GM18505 (cell line): ENCODE results near the gene MEGF6.
"Not testable (repeated sequence)": the region's sequence is repeated elsewhere in the genome, so short reads cannot be mapped to it uniquely, and the experiment has no call there.

Experiments used
- ATAC-seq: cut with Tn5 transposase; IDR thresholded peaks from one replicate; pipeline ENCODE4 v1.9.1; 2021; ENCODE audit not compliant: unreplicated experiment
- POLR2A ChIP-seq: IDR thresholded peaks from 4 replicates; pipeline ENCODE4 v1.6.1; 2011; ENCODE audit warnings: borderline replicate concordance; ENCODE audit not compliant: insufficient read depth, insufficient read length; ENCODE audit errors: extremely low read depth

MEGF6 gene

DNA sequence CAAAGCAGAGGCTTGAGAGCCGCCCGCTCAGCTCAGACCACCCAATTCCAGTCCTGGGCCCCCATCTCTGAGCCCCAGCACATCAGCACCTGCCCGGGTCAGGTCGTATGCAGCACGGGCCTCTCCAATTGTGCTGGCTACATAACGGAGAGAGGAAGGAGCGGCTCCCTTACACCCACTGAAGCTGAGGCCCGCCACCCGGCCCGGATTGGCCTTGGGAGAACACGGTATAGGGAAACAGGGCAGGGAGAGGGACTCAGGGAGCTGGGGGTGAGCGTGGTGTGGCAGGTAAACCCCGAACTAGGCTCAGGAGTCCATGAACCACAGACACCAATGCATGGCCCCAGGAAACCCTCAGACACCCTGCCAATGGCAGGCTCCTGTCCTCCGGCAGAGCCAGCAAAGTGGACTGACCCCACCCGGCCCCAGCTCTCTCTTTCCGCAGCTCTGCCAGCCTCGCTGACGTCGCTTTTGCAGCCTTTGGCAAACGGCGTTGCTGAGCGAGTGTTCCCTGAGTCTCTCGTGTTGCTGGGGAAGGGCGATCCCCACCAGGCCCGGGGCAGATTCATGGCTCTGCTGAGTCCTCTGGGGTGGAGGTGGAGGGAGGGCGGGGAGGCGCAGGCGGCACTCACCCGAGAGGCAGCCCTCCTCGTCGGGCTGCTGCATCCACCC lies 16.5 kb downstream of the MEGF6 start:
- no peak for TF ChIP-seq POLR2A
- ATAC-seq = no peak

DNA sequence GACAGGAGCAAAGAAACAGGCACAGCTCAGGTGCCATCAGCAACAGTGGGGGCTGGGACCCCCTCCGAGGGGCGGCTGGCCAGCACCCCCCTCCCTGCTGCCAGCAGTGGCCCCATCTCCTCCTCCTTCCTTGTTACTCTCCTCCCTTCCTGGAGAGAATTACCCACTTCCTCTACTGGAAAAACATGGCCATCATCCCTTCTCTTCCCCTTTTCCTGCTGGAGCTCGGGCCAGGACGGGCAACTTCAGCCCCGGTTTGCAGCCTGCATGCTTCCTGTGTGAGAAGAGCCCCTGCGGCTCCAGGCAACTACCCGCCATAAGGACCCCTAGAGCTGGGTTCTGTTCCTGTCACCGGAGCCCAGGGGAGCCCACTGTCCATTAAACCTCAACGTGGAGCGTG lies 17.6 kb downstream of the MEGF6 start:
- ATAC-seq = no peak
- TF ChIP-seq POLR2A = no peak

DNA sequence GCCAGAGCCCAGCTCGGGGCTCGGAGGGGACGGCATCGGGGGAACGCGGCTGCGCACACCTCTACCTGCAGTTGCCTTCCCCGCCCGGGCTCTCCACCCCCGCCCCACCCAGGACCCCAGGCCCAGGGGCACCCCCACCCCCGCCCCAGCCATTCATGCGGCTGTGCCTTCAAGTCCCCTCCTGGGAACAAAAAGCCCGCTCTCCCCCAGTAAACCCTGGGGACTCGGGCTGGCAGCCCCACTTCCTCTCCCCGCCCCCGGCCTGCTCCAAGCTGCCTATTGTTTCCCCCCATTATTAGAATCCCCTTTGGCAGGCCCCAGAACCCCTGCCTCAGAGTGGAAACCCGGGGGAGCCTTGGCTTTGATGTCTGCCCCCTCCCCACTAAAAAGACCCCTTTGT lies 18.0 kb downstream of the MEGF6 start:
- no peak for TF ChIP-seq POLR2A
- no peak for ATAC-seq

DNA sequence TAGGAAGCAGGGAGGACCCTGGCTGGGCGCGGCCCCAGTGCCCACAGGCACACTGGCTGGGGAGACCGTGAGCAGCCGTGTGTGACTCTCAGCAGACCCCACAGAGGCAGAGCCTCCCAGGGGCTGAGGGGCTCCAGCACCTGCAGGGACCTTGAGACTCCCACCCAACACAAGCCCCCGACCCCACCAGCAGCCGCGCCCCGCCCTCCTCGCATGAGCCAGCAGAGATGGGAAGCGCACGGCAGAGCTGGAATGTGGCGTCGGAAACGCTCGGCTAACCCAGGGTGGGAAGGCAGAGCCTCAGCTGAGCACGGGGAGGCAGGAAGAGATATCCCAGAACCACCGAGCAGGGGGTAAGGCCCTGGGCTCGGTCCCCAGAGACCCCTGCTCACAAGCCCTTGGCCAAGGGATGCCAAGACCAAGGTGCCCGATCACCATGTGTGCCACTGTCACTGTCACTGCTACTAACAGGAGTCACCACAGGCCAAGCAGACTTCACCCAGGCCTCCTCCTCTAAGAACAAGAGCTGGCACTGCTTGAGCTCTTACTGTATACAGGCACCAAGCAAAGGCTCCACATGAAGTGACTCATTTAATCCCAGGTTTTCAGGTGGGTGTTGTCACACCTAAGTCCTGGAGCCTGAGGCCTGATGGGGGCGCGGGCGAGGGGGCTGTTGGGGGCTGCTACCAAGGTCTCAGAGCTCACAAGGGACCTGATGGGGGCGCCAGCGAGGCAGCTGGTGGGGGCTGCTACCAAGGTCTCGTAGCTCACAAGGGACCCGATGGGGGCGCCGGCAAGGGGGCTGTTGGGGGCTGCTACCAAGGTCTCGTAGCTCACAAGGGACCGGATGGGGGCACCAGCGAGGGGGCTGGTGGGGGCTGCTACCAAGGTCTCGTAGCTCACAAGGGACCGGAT lies 20.1 kb downstream of the MEGF6 start:
- ATAC-seq = no peak
- TF ChIP-seq POLR2A = no peak

DNA sequence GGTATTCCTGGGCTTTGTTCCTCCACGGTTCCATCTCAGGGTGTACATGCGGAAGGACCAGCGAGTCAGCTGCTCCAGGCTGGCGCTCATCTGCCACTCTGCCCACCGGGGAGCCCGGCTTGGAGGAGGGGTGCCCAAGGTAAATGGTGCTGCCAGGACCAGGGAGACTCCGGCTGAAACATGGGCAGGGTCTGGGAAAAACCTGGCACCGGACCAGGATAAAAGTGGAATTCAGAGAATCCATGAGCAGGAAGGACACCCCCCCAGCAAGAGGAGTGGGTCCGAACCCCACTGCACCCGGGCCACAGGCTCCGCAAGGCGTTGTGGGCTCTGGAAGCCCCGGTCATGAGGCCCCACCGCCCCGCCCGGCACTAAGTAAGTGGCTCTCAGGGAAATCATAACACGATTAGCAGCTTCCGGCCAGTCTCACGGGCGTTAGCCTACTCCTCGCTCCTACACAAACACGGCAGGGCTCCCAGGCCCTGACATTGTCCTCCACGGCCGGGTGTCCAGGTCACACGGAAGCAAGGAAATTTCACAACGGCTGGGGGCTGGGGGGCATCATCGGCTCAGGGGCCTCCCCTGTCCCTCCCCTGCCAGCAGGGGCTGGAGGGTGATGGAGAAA lies 21.1 kb downstream of the MEGF6 start:
- TF ChIP-seq POLR2A = no peak
- no peak for ATAC-seq

- ATAC-seq = no peak
- no peak for TF ChIP-seq POLR2A
These were observed 22.9 kb downstream of the MEGF6 start for GRCh38 chr1:3588395-3588794.

- no peak for ATAC-seq
These were observed 24.1 kb downstream of the MEGF6 start for GRCh38 chr1:3586986-3587759.

GRCh38 chr1:3585940-3586568 lies 25.3 kb downstream of the MEGF6 start:
- ATAC-seq = no peak
- TF ChIP-seq POLR2A = no peak

More at GRCh38 chr1:3586986-3587759, 24.1 kb downstream of the MEGF6 start:
- TF ChIP-seq POLR2A = no peak

DNA sequence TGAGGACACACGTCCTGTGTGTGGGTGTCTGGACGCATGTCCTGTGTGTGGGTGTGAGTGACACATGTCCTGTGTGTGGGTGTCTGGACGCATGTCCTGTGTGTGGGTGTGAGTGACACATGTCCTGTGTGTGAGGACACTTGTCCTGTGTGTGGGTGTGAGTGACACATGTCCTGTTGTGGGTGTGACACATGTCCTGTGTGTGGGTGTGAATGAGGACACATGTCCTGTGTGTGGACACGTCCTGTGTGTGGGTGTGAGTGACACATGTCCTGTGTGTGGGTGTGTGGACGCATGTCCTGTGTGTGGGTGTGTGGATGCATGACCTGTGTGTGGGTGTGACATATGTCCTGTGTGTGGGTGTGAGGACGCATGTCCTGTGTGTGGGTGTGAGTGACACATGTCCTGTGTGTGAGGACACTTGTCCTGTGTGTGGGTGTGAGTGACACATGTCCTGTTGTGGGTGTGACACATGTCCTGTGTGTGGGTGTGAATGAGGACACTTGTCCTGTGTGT lies 25.9 kb downstream of the MEGF6 start:
- not testable (repeated sequence) for ATAC-seq

GRCh38 chr1:3584915-3585314 lies 26.4 kb downstream of the MEGF6 start:
- no peak for ATAC-seq
- TF ChIP-seq POLR2A = no peak

GRCh38 chr1:3583751-3584150 lies 27.6 kb downstream of the MEGF6 start:
- ATAC-seq = not testable (repeated sequence)

GRCh38 chr1:3581296-3582036 lies 29.8 kb downstream of the MEGF6 start:
- ATAC-seq = no peak
- no peak for TF ChIP-seq POLR2A

DNA sequence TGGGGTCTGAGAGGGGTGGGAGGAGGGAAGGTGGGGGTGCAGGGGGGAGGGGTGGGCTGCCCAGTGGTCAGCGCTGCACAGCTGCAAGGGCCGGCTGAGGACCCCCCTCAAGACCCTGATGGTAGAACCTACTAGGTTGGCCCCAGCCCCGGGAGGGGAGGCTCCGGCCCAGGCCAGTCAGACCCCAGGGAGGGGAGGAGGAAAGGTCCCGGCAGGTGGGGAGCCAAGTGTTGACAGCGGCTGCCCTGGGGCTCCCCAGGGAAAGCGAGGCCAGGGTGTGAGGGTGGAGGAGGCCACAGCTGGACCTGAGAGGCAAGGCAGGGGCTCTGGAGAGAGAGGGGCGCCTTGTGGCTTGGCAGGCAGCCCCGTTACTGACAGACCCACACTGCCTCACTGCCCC lies 31.1 kb downstream of the MEGF6 start:
- no peak for ATAC-seq
- TF ChIP-seq POLR2A = no peak

DNA sequence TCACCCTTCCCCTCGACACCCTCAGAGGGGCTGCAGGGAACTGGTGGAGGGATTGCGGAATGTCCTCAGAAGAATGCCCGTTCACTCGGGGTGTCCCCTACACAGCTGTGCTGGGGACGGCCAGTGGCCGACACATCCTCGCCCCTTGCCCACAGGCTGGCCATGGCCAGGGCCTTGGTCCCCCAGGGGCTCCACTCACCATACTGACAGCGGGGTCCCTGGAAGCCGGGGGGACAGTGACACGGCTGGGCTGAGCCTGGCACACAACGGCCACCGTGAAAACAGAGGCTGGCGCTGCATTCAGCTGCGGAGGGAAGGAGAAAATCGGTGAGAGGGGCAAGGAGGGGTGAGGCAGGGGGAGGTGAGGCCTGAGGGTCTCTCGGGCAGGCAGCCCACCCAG lies 31.7 kb downstream of the MEGF6 start:
- no peak for ATAC-seq
- no peak for TF ChIP-seq POLR2A
